GM18868 (cell line): ENCODE measurements around the gene GUK1.

Experiments used
- ATAC-seq: cut with Tn5 transposase; IDR thresholded peaks from one replicate; pipeline ENCODE4 v1.9.1; 2021; ENCODE audit warnings: mild to moderate bottlenecking, moderate library complexity; ENCODE audit not compliant: unreplicated experiment

GUK1 gene

GRCh38 chr1:228123505-228123904 is 16.6 kb upstream of the GUK1 start:
- no peak for ATAC-seq

- ATAC-seq, result no peak
Observed at GRCh38 chr1:228125185-228125584, 14.9 kb upstream of the GUK1 start.

- no peak for ATAC-seq
Observed at GRCh38 chr1:228131766-228132165, 8.3 kb upstream of the GUK1 start.

GRCh38 chr1:228134591-228134990 is 5.5 kb upstream of the GUK1 start:
- no peak for ATAC-seq

GRCh38 chr1:228136901-228137300 is 3.2 kb upstream of the GUK1 start:
- no peak for ATAC-seq

- no peak for ATAC-seq
Observed at GRCh38 chr1:228139406-228139930, 611 bp upstream of the GUK1 start.

- ATAC-seq, result no peak
Observed at GRCh38 chr1:228140724-228141225, 696 bp downstream of the GUK1 start.

GRCh38 chr1:228141226-228142044 is 1.4 kb downstream of the GUK1 start:
- ATAC-seq, result no peak

GRCh38 chr1:228142155-228142691 is 2.1 kb downstream of the GUK1 start:
- no peak for ATAC-seq

GRCh38 chr1:228142701-228143136 is 2.6 kb downstream of the GUK1 start:
- ATAC-seq, result no peak

GRCh38 chr1:228143480-228144192 is 3.6 kb downstream of the GUK1 start:
- ATAC-seq, result no peak

GRCh38 chr1:228144193-228144992 is 4.3 kb downstream of the GUK1 start:
- ATAC-seq, result no peak

- no peak for ATAC-seq
Observed at GRCh38 chr1:228144993-228145343, 4.9 kb downstream of the GUK1 start.

GRCh38 chr1:228145463-228146416 is 5.7 kb downstream of the GUK1 start:
- ATAC-seq, result no peak

GRCh38 chr1:228146417-228147150 is 6.5 kb downstream of the GUK1 start:
- no peak for ATAC-seq

- ATAC-seq, result no peak
Observed at GRCh38 chr1:228147151-228147693, 7.1 kb downstream of the GUK1 start.

- no peak for ATAC-seq
Observed at GRCh38 chr1:228147768-228148167, 7.7 kb downstream of the GUK1 start.

- ATAC-seq, result no peak
Observed at GRCh38 chr1:228148196-228148861, 8.2 kb downstream of the GUK1 start.
